ENCODE data around the gene HCK.
A peak's percentile ranks its signal among the peaks of the same experiment; 100 is the strongest.

HCK gene

DNA sequence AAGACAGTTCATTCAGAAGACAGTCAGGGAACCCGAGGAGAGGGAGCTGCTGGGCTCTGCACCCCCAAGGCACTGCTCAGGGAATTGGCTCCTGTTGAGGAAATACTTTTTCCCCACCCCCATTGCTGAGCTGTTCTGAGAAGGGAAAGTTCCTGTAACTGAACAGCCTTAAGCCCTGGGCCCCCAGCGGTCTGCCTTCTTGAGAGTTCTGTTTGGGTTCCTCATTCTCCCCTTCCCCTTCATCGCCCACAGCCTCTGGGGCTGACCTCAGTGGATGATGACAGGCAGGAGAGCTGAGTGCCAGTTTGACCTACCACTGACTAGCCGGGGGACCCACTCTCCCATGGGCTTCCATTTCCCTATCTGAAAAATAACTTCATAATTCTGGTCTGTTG, 10.7 kb downstream of the HCK start:
- peak; percentile 81 for DNase-seq (ENCODE audit: low spot score)

GRCh38 chr20:32063695-32064094, 11.7 kb downstream of the HCK start:
- no peak for DNase-seq (ENCODE audit: low spot score)

- DNase-seq (ENCODE audit: low spot score): peak; percentile 35
These were observed 12.6 kb downstream of the HCK start for GRCh38 chr20:32064667-32065066.

- DNase-seq (ENCODE audit: low spot score): peak; percentile 41
These were observed 15.3 kb downstream of the HCK start for GRCh38 chr20:32067234-32067821.

DNA sequence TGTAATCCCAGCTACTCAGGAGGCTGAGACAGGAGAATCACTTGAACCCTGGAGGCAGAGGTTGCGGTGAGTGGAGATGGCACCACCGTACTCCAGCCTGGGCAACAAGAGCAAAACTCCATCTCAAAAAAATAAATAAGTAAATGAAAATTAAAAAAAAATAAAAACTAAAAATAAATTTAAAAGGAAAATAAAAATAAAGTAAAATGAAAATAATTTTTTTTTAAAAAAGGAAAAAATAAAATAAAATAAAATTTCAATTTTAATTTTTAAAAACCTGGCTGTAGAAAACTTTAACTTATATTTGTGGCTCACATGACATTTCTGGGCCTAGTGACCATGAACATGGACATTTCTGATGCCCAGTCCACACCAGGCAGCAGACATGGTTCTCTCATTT, 16.1 kb downstream of the HCK start:
- DNase-seq (ENCODE audit: low spot score): no peak

- DNase-seq (ENCODE audit: low spot score): no peak
These were observed 17.7 kb downstream of the HCK start for GRCh38 chr20:32069711-32070110.

- no peak for DNase-seq (ENCODE audit: low spot score)
These were observed 18.2 kb downstream of the HCK start for GRCh38 chr20:32070282-32070681.

DNA sequence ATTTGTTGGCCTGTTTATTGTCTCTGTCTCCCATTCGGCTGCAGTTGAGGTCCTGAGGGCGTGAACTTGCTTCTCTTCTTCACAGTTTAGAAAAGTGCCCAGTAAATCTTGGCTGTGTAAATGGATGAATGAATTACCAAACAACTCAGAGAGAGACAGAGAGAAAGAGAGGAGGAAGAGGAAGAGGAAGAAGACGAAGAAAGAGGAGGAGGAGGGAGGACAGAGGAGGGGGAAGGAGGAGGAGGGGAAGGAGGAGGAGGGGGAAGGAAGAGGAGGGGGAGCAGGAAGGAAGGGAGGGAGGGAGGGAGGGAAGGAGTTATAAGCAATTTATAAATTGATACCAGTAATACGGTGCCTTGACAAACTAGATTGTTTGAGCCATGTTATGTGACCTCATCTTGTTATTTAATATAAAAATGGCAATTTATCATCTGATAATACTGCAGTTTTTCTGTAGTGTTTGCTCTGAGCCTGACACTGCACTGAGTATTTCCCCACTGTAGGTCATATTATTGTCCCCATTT, 18.7 kb downstream of the HCK start:
- DNase-seq (ENCODE audit: low spot score): no peak

DNA sequence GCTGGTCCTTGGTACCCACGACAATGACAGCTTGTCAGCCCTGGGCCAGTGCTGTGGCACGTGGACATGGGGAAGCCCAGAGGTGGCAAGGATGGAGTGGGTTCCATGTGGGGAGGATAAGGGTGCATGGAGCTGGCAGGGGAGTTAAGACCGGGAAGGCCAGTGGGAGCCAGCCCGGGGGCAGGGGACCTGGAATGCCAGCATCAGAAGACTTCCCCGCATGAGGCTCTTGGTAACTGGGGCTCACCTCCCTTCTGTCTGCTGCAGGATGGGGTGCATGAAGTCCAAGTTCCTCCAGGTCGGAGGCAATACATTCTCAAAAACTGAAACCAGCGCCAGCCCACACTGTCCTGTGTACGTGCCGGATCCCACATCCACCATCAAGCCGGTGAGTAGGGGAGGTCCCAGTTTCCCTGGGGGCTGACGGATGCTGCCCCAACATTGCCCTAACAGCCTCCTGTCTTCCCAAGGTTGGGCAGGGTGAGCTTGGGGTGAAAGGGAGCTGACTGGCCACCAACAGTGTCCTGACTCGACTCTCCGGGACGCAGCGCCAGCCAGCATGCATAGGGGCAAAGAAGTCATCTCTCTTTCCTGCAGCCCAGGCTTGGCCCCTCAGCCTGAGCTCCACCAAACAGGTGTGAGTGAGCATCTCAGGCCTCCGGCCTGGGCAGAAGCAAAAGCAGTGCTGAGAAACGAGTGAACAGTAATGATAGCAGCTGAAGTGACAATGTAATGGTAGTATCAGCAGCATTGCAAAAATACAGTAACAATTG, 19.5 kb downstream of the HCK start:
- DNase-seq (ENCODE audit: low spot score): no peak

DNA sequence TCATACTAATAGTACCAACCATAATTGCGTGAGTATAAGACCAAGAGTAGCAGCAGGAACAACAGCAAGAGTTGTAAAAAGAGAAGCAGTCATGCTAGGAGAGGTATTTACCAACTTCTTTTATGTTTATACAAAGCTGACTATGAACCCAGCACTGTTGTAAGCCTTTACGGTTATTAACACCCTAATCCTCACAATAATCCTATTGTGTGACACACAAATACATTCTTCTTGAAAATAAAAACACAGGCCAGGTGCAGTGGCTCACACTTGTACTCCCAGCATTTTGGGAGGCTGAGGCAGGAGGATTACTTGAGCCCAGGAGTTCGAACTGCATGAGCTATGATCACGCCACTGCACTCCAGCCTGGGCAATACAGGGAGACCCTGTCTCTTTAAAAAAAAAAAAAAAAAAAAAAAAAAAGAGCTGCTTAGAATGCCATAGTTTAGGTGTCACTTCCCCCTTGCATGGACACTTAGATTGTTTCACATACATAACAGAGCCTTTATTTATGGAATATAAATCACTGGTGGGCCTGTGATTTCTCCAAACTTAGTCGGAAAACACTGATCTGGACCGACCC, 20.2 kb downstream of the HCK start:
- DNase-seq (ENCODE audit: low spot score): no peak

DNA sequence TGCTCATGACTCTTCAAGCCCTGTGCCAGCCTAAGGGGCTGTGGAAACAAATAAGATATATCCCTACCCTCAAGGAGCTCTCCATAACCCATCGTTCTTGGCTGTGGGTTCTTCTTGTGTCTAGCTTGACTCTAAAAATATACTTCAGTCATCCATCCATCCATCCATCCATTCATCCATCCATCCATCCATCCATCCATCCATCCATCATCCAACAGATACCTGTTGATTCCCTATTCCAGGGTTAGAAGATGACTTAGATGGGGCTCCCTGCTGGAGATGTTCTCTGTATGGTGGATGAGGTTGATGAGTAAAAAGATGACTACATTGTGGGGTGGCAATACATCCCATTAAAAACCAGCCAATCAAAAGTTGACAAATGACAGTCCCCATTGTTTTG, 23.5 kb downstream of the HCK start:
- DNase-seq (ENCODE audit: low spot score): no peak

GRCh38 chr20:32077190-32077589, 25.1 kb downstream of the HCK start:
- peak; percentile 45 for DNase-seq (ENCODE audit: low spot score)

DNA sequence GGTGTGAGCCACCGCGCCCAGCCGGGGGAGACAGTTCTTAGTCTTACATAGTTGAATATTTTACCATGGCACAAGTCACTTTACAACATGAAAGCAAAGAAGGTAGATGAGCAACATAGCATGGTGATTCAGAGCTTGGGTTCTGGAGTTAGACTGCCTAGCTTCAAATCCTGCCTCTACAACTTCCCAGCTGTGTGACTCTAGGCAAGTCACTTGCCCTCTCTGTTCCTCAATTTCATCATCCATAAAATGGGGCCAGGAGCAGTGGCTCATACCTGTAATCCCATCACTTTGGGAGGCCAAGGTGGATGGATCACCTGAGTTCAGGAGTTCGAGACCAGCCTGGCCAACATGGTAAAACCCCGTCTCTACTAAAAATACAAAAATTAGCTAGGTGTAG, 26.3 kb downstream of the HCK start:
- no peak for DNase-seq (ENCODE audit: low spot score)

DNA sequence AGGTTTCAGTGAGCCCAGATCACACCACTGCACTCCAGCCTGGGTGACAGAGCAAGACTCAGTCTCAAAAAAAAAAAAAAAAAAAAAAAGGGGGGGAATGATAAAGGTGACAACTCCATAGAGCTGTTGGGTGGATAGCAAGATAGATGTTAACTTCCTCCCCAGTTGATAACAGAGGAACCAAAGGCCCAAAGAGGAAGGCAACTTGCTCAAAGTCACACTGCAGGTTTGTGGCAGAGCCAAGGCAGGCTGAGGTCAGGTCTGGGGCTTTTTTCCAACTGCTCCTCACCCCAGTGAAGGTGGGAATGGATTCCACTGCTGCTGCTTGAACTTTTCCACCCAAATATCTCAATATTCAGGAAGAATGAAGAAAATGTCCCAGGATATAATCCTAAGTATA, 26.7 kb downstream of the HCK start:
- DNase-seq (ENCODE audit: low spot score): peak; percentile 26

DNA sequence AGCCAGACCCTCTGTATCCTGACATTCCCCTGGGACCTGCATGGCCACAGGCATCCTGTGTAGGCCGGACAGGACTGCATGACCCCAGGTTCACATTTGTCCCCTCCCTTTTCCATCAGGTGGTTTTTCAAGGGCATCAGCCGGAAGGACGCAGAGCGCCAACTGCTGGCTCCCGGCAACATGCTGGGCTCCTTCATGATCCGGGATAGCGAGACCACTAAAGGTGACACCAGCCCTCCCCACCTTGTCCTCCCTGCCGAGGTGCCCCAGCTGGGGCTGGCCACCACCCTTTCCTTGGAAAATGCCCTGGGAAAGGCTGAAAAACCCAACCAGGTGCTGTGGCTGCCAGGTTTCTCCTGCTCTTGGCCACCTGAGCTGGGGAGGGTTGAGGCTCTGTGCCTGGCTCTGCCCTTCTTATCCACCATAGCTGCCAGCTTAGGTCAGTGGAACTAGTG, 27.6 kb downstream of the HCK start:
- DNase-seq (ENCODE audit: low spot score): no peak

DNA sequence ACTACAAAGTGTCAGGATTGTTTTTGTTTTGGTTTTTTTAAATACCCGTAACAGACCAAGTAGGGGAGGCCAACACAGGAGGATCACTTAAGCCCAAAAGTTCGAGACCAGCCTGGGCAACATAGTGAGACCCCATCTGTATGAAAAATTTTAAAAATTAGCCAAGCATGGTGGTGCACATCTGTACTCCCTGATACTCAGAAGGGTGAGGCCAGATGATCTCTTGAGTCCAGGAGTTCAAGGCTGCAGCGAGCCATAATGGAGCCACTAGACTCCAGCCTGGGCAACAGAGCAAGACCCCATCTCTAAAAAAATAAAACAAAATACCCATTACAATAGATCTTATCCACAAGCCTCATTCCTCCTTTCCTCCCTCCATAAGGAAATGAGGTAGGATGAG, 28.7 kb downstream of the HCK start:
- no peak for DNase-seq (ENCODE audit: low spot score)

GRCh38 chr20:32083469-32083868, 31.4 kb downstream of the HCK start:
- DNase-seq (ENCODE audit: low spot score): no peak

DNA sequence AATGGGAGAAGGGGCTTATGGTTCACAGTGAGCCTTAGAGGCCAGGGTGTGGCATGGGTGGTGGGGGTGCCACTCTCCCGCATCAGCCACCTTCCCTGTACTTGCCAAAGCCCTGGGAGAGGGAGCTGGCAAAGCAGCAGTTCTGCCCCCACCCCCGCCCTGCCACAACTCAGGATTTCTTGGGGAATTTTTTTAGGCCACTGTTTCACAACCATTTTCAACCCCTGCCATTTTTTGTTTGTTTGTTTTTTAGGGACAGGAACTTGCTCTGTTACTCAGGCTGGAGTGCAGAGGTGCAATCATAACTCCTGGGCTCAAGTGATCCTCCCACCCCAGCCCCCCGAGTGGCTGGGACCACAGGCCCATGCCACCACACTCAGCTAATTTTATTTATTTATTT, 35.0 kb downstream of the HCK start:
- DNase-seq (ENCODE audit: low spot score): no peak

- DNase-seq (ENCODE audit: low spot score): no peak
These were observed 36.7 kb downstream of the HCK start for GRCh38 chr20:32088759-32089158.

DNA sequence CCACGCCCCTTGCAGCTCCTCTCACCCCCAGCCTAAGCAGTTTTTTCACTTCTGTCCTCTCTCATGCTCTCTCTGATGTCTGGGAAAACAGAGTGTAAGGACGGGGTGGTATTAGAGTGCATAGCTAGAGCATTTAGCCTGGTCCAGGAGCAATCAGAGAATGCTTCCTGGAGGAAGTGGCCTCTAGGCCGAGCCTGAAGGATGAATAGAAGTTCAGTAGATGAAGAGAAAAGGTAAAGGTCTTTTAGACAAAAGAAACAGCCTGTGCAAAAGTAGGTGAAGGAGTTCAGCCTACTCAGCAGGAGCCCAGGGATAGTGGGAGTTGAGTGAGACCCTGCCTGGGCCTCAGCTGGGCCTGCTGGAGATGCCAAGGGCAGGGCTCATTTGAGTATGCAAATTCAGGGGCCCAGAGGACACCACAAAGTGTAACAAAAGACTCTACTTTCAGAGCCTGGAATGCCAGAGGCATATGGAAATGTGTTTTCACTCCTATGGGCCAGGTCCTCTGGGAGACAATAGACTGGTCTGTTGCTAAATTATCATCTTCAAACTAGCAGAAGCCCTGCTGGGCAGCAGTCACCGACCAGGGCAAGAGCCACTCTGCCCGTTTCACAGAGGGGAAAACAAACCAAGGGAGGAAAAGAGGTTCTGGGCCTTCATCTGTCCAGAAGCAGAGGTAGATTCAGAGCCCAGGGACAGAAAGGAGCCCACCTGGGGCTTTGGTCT, 37.8 kb downstream of the HCK start:
- no peak for DNase-seq (ENCODE audit: low spot score)

DNA sequence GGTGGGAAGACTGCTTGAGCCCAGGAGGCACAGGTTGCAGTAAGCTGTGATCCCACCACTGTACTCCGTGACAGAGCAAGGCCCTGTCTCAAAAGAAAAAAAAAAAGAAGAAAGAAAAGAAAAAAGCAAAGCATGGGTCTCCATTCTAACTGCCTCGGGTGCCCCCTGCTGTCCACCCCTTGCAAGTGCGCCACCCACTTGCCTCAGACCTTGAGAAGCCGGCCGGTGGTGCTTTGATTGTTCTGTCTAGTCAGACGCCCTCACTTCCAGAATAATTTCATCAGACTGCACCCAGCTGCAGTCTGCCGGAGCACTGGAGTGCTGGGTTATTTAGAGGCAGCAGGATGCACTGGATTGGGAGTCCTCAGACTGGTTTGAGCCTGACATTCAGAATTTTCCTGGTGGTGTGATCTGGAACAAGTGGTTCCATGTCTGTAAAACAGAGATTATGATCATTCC, 39.9 kb downstream of the HCK start:
- peak; percentile 79 for DNase-seq (ENCODE audit: low spot score)

DNA sequence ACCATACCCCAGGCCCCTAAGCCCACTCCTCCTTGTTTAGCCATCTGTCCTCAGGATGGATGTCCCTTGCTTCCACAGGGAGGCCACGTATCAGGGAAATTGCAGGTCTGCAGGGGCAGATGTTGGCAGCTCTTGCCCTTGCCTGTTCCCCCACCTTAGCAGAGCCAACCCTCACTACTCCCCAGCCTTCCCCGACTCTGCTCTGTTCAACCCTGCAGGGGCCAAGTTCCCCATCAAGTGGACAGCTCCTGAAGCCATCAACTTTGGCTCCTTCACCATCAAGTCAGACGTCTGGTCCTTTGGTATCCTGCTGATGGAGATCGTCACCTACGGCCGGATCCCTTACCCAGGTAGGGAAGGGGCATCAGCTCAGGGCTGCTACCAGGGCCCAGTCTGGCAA, 46.7 kb downstream of the HCK start:
- DNase-seq (ENCODE audit: low spot score): no peak

Measured in Ammon's horn (tissue), 1 donor.